KMS-11 (cell line): ENCODE results near the gene CCDC15.

Experiments
- H2AFZ ChIP-seq: fragments of 200-600 bp; sonication (generic); 2 replicates; pipeline ENCODE4 v1.6.1; 2016; ENCODE audit warnings: antibody characterized with exemption, mixed run types, low read depth
- H3K27ac ChIP-seq: fragments of 200-600 bp; sonication (generic); 2 replicates; pipeline ENCODE4 v1.6.1; 2016; ENCODE audit warnings: mild to moderate bottlenecking, mixed run types
- H3K27me3 ChIP-seq: fragments of 200-600 bp; sonication (generic); 2 replicates; pipeline ENCODE4 v1.6.1; 2017; ENCODE audit warnings: mild to moderate bottlenecking, low read depth, mixed run types, moderate library complexity; ENCODE audit not compliant: insufficient read depth
- H3K36me3 ChIP-seq: fragments of 200-600 bp; sonication (generic); 2 replicates; pipeline ENCODE4 v1.6.1; 2017; ENCODE audit warnings: mild to moderate bottlenecking, mixed run types; ENCODE audit not compliant: insufficient read depth
- H3K4me1 ChIP-seq: fragments of 200-600 bp; sonication (generic); 2 replicates; pipeline ENCODE4 v1.6.1; 2016; ENCODE audit warnings: mild to moderate bottlenecking, low read depth, mixed run types; ENCODE audit not compliant: poor library complexity, severe bottlenecking
- H3K4me2 ChIP-seq: fragments of 200-600 bp; sonication (generic); 2 replicates; pipeline ENCODE4 v1.7.0; 2016; ENCODE audit warnings: mild to moderate bottlenecking, mixed run types
- H3K4me3 ChIP-seq: fragments of 200-600 bp; sonication (generic); IDR thresholded peaks from 2 replicates; pipeline ENCODE4 v1.6.1; 2017; ENCODE audit warnings: low read depth, low read length, mixed read lengths; ENCODE audit not compliant: insufficient read depth
- H3K79me2 ChIP-seq: fragments of 200-600 bp; sonication (generic); 2 replicates; pipeline ENCODE4 v1.6.1; 2016; ENCODE audit warnings: low read depth, mixed run types; ENCODE audit not compliant: insufficient read depth
- H3K9ac ChIP-seq: fragments of 200-600 bp; sonication (generic); 2 replicates; pipeline ENCODE4 v1.6.1; 2016; ENCODE audit warnings: mild to moderate bottlenecking, mixed run types
- H4K20me1 ChIP-seq: fragments of 200-600 bp; sonication (generic); 2 replicates; pipeline ENCODE4 v1.6.1; 2016; ENCODE audit warnings: mild to moderate bottlenecking, mixed run types; ENCODE audit not compliant: insufficient read depth
- TF ChIP-seq, protein P1 (sequence below): fragments of 200-600 bp; sonication (generic); conservative IDR thresholded peaks from 2 replicates; pipeline ENCODE4 v1.6.1; 2017; ENCODE audit warnings: low read depth, mild to moderate bottlenecking, antibody characterized with exemption, low read length, moderate library complexity, mixed read lengths

CCDC15 gene

DNA sequence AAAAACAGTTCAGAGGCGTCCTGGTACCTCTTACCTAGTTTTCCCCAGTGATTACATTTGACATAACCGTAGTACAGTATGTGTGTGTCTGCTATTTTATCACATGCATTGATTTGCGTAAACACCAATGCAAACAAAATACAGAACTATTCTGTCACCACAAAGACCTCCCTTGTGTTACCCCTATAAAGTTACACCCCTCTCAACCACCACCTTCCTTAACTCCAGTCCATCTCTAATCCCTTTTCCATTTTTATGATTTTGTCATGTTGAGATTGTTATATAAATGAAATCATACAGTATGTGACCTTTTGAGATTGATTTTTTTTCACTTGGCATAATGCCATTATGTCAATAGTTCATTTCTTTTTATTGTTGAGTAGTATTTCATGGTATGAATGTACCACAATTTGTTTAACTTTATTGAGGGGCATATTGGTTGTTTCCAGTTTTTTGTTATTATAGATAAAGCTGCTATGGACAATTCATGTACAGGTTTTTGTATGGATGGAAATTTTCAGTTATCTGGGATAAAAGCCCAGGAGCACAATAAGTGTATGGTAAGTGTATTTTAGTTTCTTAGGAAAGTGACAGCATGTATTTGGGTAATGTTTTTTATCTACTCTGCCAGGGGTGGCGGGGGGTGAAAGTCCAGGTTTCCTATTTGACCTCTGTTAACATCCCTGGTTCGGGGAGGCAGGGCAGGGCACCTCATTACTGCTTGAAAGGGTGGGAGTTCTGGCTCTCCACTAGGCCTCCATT, 103.1 kb downstream of the CCDC15 start:
- no peaks in the 10 kb centered on the region for H3K36me3 ChIP-seq
- no peak overlapping the region for H3K4me3 ChIP-seq
- H3K9ac ChIP-seq: no peak overlapping the region
- no peaks in the 10 kb centered on the region for H4K20me1 ChIP-seq
- H3K79me2 ChIP-seq: no peaks in the 10 kb centered on the region
- H3K4me2 ChIP-seq: no peak overlapping the region
- no peak overlapping the region for H3K27ac ChIP-seq
- TF ChIP-seq, protein P1, sequence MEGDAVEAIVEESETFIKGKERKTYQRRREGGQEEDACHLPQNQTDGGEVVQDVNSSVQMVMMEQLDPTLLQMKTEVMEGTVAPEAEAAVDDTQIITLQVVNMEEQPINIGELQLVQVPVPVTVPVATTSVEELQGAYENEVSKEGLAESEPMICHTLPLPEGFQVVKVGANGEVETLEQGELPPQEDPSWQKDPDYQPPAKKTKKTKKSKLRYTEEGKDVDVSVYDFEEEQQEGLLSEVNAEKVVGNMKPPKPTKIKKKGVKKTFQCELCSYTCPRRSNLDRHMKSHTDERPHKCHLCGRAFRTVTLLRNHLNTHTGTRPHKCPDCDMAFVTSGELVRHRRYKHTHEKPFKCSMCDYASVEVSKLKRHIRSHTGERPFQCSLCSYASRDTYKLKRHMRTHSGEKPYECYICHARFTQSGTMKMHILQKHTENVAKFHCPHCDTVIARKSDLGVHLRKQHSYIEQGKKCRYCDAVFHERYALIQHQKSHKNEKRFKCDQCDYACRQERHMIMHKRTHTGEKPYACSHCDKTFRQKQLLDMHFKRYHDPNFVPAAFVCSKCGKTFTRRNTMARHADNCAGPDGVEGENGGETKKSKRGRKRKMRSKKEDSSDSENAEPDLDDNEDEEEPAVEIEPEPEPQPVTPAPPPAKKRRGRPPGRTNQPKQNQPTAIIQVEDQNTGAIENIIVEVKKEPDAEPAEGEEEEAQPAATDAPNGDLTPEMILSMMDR: no peak
- H3K4me1 ChIP-seq: no peaks in the 10 kb centered on the region
- H2AFZ ChIP-seq: no peak overlapping the region
- H3K27me3 ChIP-seq: no peaks in the 10 kb centered on the region

DNA sequence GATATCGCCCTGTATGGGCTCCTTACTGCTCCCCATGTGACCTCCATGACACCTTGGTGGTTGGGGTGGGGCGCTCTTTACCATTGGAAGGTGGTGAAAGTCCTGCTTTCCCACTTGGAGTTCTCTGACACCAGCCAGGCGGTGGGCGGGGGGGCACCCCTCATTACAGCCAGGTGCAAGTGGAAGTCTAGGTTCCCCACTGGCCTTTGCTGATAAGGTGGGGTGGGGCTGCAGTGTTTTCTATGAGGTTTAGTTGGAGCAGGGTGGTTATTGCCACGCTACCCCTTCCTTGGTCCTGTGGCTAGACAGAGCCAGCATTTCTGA, 103.7 kb downstream of the CCDC15 start:
- no peak overlapping the region for H3K4me2 ChIP-seq
- H3K4me1 ChIP-seq: no peaks in the 10 kb centered on the region
- TF ChIP-seq, protein P1: no peak
- H3K27me3 ChIP-seq: no peaks in the 10 kb centered on the region
- H3K9ac ChIP-seq: no peak overlapping the region
- H3K79me2 ChIP-seq: no peaks in the 10 kb centered on the region
- no peaks in the 10 kb centered on the region for H3K36me3 ChIP-seq
- H2AFZ ChIP-seq: no peak overlapping the region
- no peak overlapping the region for H3K4me3 ChIP-seq
- H3K27ac ChIP-seq: no peak overlapping the region
- H4K20me1 ChIP-seq: no peaks in the 10 kb centered on the region

GRCh38 chr11:125061281-125061680, 107.3 kb downstream of the CCDC15 start:
- H2AFZ ChIP-seq: no peak overlapping the region
- H3K9ac ChIP-seq: no peak overlapping the region
- TF ChIP-seq, protein P1: no peak

GRCh38 chr11:125062218-125062930, 108.4 kb downstream of the CCDC15 start:
- Histone ChIP-seq H3K27me3 (no peaks in the 10 kb centered on the region), H3K36me3 (no peaks in the 10 kb centered on the region), H3K9ac (no peak overlapping the region), H4K20me1 (no peaks in the 10 kb centered on the region), H3K4me3 (no peak overlapping the region), H2AFZ (no peak overlapping the region), H3K4me2 (no peak overlapping the region; the same call in 1 of the 2 replicates), H3K27ac (no peak overlapping the region), H3K4me1 (no peaks in the 10 kb centered on the region), H3K79me2 (no peaks in the 10 kb centered on the region)
- TF ChIP-seq, protein P1: no peak

More at GRCh38 chr11:125061281-125061680, 107.3 kb downstream of the CCDC15 start:
- no peak overlapping the region for H3K4me3 ChIP-seq
- no peaks in the 10 kb centered on the region for H4K20me1 ChIP-seq
- no peaks in the 10 kb centered on the region for H3K36me3 ChIP-seq
- no peaks in the 10 kb centered on the region for H3K27me3 ChIP-seq
- no peaks in the 10 kb centered on the region for H3K79me2 ChIP-seq
- H3K4me2 ChIP-seq: no peak overlapping the region
- H3K4me1 ChIP-seq: no peaks in the 10 kb centered on the region
- no peak overlapping the region for H3K27ac ChIP-seq
